ENCODE measurements around the gene MYO15B.

DNA sequence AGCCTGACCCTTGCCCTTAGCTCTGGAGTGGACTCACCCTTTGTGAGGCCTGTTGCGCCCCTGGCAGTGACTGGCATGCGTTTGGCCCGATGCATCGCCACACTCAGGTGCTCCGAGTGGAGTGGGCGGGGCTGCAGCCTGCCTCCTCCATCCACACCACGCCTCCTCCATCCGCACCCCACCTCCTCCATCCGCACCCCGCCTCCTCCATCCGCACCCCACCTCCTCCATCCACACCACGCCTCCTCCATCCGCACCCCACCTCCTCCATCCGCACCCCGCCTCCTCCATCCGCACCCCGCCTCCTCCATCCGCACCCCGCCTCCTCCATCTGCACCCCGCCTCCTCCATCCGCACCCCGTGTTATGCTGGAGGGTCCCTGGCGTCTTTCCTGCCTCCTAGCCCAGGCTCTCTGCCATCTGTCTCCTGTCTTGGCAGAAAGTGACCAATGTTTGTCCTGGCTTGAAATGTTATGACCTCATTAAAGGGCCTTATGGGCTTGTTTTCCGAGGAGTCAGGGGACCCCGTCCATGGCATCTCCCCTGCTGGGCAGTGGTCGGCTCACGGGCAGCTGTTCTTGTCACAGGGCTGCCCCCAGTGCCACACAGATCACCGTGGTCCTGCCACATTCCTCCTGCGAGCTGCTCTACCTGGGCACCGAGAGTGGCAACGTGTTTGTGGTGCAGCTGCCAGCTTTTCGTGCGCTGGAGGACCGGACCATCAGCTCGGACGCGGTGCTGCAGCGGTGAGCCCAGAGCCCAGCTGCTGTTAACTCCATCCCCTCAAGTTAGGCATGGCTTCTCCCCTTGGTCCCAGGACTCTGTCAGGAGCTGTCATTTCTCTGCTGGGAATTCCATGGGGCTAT, 28.7 kb upstream of the MYO15B start:
- TF ChIP-seq POLR2AphosphoS5 (IDR thresholded peaks at IDR 0.05; ENCODE audit: low read depth, low read length) (no peak), POLR2A (IDR thresholded peaks at IDR 0.05; ENCODE audit: low read depth, low read length) (no peak), TAF1 (IDR thresholded peaks at IDR 0.05; ENCODE audit: borderline replicate concordance, low read depth, low read length) (no peak)
